NCI-H1048 (cell line): ENCODE measurements around the gene LALBA.
"Not testable (repeated sequence)": the region's sequence is repeated elsewhere in the genome, so short reads cannot be mapped to it uniquely, and the experiment has no call there.

ENCODE experiments used
- DNase-seq: peaks from one replicate; lab custom pipeline; 2025; lab: John Stamatoyannopoulos, UW

The LALBA gene

GRCh38 chr12:48569946-48570345 is at the start of gene LALBA:
Gene LALBA, minus strand, starts transcription at chr12:48570046. Its CDS starts 26 bp downstream, at chr12:48570020.
- no peak for DNase-seq

- DNase-seq: peak; percentile 28
These were observed 48.7 kb upstream of the LALBA start for GRCh38 chr12:48618541-48618940.

GRCh38 chr12:48615681-48616080 is 45.8 kb upstream of the LALBA start:
- no peak for DNase-seq

- DNase-seq: no peak
These were observed 43.5 kb upstream of the LALBA start for GRCh38 chr12:48613321-48613720.

- DNase-seq: no peak
These were observed 32.5 kb upstream of the LALBA start for GRCh38 chr12:48602192-48602989.

- no peak for DNase-seq
These were observed 31.3 kb upstream of the LALBA start for GRCh38 chr12:48601013-48601756.

GRCh38 chr12:48600552-48600951 is 30.7 kb upstream of the LALBA start:
- no peak for DNase-seq

GRCh38 chr12:48592591-48593086 is 22.8 kb upstream of the LALBA start:
- no peak for DNase-seq

GRCh38 chr12:48586361-48586760 is 16.5 kb upstream of the LALBA start:
- DNase-seq: no peak

- DNase-seq: no peak
These were observed 13.9 kb upstream of the LALBA start for GRCh38 chr12:48583728-48584127.

GRCh38 chr12:48580831-48581230 is 11.0 kb upstream of the LALBA start:
- no peak for DNase-seq

GRCh38 chr12:48572326-48572725 is 2.5 kb upstream of the LALBA start:
- no peak for DNase-seq

- no peak for DNase-seq
These were observed 2.1 kb downstream of the LALBA start for GRCh38 chr12:48567731-48568130.

GRCh38 chr12:48557919-48558318 is 11.9 kb downstream of the LALBA start:
- DNase-seq: no peak

- no peak for DNase-seq
These were observed 13.2 kb downstream of the LALBA start for GRCh38 chr12:48556631-48557030.

GRCh38 chr12:48553666-48554343 is 16.0 kb downstream of the LALBA start:
- DNase-seq: not testable (repeated sequence)

GRCh38 chr12:48551636-48552035 is 18.2 kb downstream of the LALBA start:
- not testable (repeated sequence) for DNase-seq

GRCh38 chr12:48547012-48547411 is 22.8 kb downstream of the LALBA start:
- not testable (repeated sequence) for DNase-seq

GRCh38 chr12:48545833-48546469 is 23.9 kb downstream of the LALBA start:
- DNase-seq: no peak

GRCh38 chr12:48542300-48542928 is 27.4 kb downstream of the LALBA start:
- no peak for DNase-seq

GRCh38 chr12:48536602-48537001 is 33.2 kb downstream of the LALBA start:
- no peak for DNase-seq

- DNase-seq: no peak
These were observed 37.2 kb downstream of the LALBA start for GRCh38 chr12:48532601-48533000.
